ENCODE measurements around the gene RAC3. TPM values are rescaled to one million over a fixed set of nuclear protein-coding genes. Genes with fewer than 3 reads are reported as not detected.

RAC3 gene
- polyA plus RNA-seq, 1 donor (not counting 4 experiments of a cell fraction or from before 2014, with no cell fraction given): 12.3 TPM

DNA sequence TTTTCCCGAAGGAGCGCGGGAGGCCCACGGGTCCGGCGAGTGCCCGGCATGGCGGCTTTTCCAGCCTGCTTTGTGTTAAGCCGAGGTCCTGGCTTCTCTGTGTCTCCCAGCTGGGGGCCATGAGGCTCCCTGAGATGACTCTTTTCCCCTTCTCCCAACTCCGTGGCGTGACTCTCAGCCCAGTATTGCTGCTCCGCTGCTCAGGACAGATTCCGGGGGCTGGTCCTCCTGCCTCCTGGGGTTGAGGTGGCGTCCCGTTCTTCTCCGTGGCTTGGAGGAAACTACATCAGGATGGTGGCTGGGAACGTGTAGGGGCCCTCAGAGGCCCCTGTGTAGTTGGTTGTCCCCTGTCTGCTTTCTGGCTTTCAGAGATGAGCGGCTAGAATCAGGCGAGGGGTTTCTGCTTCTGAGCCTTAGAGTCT is 21.2 kb downstream of the RAC3 start:
- no peak for FAIRE-seq
- H3K9ac ChIP-seq (ENCODE audit: control insufficient read depth, extremely low read depth, insufficient read depth, low read length): peak overlapping the region; percentile 80
- no peaks in the 10 kb centered on the region for H3K9me1 ChIP-seq (ENCODE audit: control insufficient read depth, extremely low read depth, insufficient read depth, low read length)

DNA sequence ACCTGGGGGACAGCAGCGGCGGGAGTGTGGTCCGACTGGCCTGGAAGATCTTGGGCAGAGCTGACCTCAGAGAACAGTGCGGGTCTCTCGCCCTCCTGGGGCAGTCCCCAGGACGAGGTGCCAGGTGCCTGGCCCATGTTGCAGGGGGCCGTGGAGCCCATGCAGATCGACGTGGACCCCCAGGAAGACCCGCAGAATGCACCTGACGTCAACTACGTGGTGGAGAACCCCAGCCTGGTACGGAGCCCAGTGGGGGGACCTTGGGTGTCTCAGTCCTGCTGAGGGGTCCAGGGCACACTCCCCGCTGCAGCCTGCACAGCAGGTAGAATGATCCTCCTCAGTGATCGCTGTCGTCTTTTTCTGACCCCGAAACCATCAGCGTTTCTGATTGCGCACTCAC is 21.7 kb downstream of the RAC3 start:
- H3K79me2 ChIP-seq (ENCODE audit: control insufficient read depth, insufficient read depth, low read length): peaks cover 25% of the 10 kb centered on the region
- no peak overlapping the region for H3K27ac ChIP-seq (ENCODE audit: control insufficient read depth, insufficient read depth, low read length)
- dilution Hi-C loops (cut with MboI; ENCODE audit: extremely low pct_ligation_motif_present, low sequenced_read_pairs): no loop called here
- peaks cover 28 to 32% of the 10 kb centered on the region in 2 experiments for H3K36me3 ChIP-seq (ENCODE audit: control insufficient read depth in 2 of 2, extremely low read depth in 1 of 2, insufficient read depth in 2 of 2, low read length in 2 of 2)
- DNase-seq (ENCODE audit: low read depth, low spot score): no peak
- H3K9me1 ChIP-seq (ENCODE audit: control insufficient read depth, extremely low read depth, insufficient read depth, low read length): no peaks in the 10 kb centered on the region
- TF ChIP-seq CTCF (optimal IDR thresholded peaks at IDR 0.05 in 1 of 3, IDR thresholded peaks at IDR 0.05 in 1 of 3, conservative IDR thresholded peaks at IDR 0.05 in 1 of 3; ENCODE audit: extremely low read depth in 1 of 3, insufficient read depth in 2 of 3, low read length in 3 of 3) (no peak), EZH2 (IDR thresholded peaks at IDR 0.05; ENCODE audit: low read length) (no peak)
- FAIRE-seq: no peak
- peak overlapping the region; percentile 80 for H3K9ac ChIP-seq (ENCODE audit: control insufficient read depth, extremely low read depth, insufficient read depth, low read length)
- H3K9me3 ChIP-seq (ENCODE audit: control insufficient read depth, low read depth, low read length): no peaks in the 10 kb centered on the region
- no peaks in the 10 kb centered on the region for H3K27me3 ChIP-seq (ENCODE audit: control insufficient read depth, extremely low read depth, insufficient read depth, low read length)
- H3K4me2 ChIP-seq (ENCODE audit: control insufficient read depth, extremely low read depth, insufficient read depth, low read depth, low read length): peak overlapping the region; percentile 91
- H3K4me3 ChIP-seq (ENCODE audit: control insufficient read depth in 2 of 3, extremely low read depth in 1 of 3, insufficient read depth in 2 of 3, low read depth in 1 of 3, low read length in 3 of 3): peak overlapping the region; percentile 84 to 95 (median 87)
- no peak overlapping the region for H2AFZ ChIP-seq (ENCODE audit: control insufficient read depth, low read length)
- H3K4me1 ChIP-seq (ENCODE audit: control insufficient read depth, extremely low read depth, insufficient read depth, low read length): peaks cover 11% of the 10 kb centered on the region
- no peaks in the 10 kb centered on the region for H4K20me1 ChIP-seq (ENCODE audit: control insufficient read depth, extremely low read depth, insufficient read depth, low read length)

More for the DNA sequence above, 21.2 kb downstream of the RAC3 start:
- no peaks in the 10 kb centered on the region for H3K9me3 ChIP-seq (ENCODE audit: control insufficient read depth, low read depth, low read length)
- peaks cover 28 to 31% of the 10 kb centered on the region in 2 experiments for H3K36me3 ChIP-seq (ENCODE audit: control insufficient read depth in 2 of 2, extremely low read depth in 1 of 2, insufficient read depth in 2 of 2, low read length in 2 of 2)
- TF ChIP-seq EZH2 (IDR thresholded peaks at IDR 0.05; ENCODE audit: low read length): no peak
- TF ChIP-seq CTCF (optimal IDR thresholded peaks at IDR 0.05 in 1 of 3, IDR thresholded peaks at IDR 0.05 in 1 of 3, conservative IDR thresholded peaks at IDR 0.05 in 1 of 3; ENCODE audit: extremely low read depth in 1 of 3, insufficient read depth in 2 of 3, low read length in 3 of 3): no peak
- H3K27me3 ChIP-seq (ENCODE audit: control insufficient read depth, extremely low read depth, insufficient read depth, low read length): no peaks in the 10 kb centered on the region
- H3K4me2 ChIP-seq (ENCODE audit: control insufficient read depth, extremely low read depth, insufficient read depth, low read depth, low read length): peak overlapping the region; percentile 91
- H3K79me2 ChIP-seq (ENCODE audit: control insufficient read depth, insufficient read depth, low read length): peaks cover 25% of the 10 kb centered on the region
- H2AFZ ChIP-seq (ENCODE audit: control insufficient read depth, low read length): no peak overlapping the region
- peak overlapping the region; percentile 49 for H3K27ac ChIP-seq (ENCODE audit: control insufficient read depth, insufficient read depth, low read length)
- no peak for DNase-seq (ENCODE audit: low read depth, low spot score)
- H3K4me1 ChIP-seq (ENCODE audit: control insufficient read depth, extremely low read depth, insufficient read depth, low read length): peaks cover 11% of the 10 kb centered on the region
- no peaks in the 10 kb centered on the region for H4K20me1 ChIP-seq (ENCODE audit: control insufficient read depth, extremely low read depth, insufficient read depth, low read length)
- dilution Hi-C loops (cut with MboI; ENCODE audit: extremely low pct_ligation_motif_present, low sequenced_read_pairs): no loop called here
- peak overlapping the region; percentile 84 to 95 (median 87) for H3K4me3 ChIP-seq (ENCODE audit: control insufficient read depth in 2 of 3, extremely low read depth in 1 of 3, insufficient read depth in 2 of 3, low read depth in 1 of 3, low read length in 3 of 3)
